Duodenal mucosa (tissue), 2 donors: ENCODE results near the gene ANKRD11.
"Not testable (repeated sequence)": the region's sequence is repeated elsewhere in the genome, so short reads cannot be mapped to it uniquely, and the experiment has no call there.

Experiments
- H3K27ac ChIP-seq: one replicate; pipeline ENCODE4 v1.7.0; 2013; ENCODE audit warnings: low read depth, low read length
- H3K27me3 ChIP-seq, 2 donors: one replicate each; pipeline ENCODE4 v1.7.0; 2013; ENCODE audit warnings: low read length in 2 of 2, control low read depth in 1 of 2; ENCODE audit not compliant: insufficient read depth in 2 of 2, control insufficient read depth in 1 of 2
- H3K36me3 ChIP-seq, 2 donors: one replicate each; pipeline ENCODE4 v1.7.0; 2013; ENCODE audit warnings: low read length in 2 of 2, control low read depth in 1 of 2; ENCODE audit not compliant: insufficient read depth in 2 of 2, control insufficient read depth in 1 of 2
- H3K4me1 ChIP-seq, 2 donors: one replicate each; pipeline ENCODE4 v1.7.0; 2013; ENCODE audit warnings: low read length in 2 of 2, control low read depth in 1 of 2; ENCODE audit not compliant: insufficient read depth in 2 of 2, control insufficient read depth in 1 of 2
- H3K4me3 ChIP-seq, 2 donors: one replicate each; pipeline ENCODE4 v1.7.0; 2013; ENCODE audit warnings: low read length in 2 of 2, low read depth in 1 of 2
- H3K9ac ChIP-seq, 2 donors: one replicate each; pipeline ENCODE4 v1.7.0; 2013; ENCODE audit warnings: low read length in 2 of 2, low read depth in 1 of 2
- H3K9me3 ChIP-seq, 2 donors: one replicate each; pipeline ENCODE4 v1.7.0; 2013; ENCODE audit warnings: low read length in 2 of 2, control low read depth in 1 of 2; ENCODE audit not compliant: control insufficient read depth in 1 of 2

Gene ANKRD11

GRCh38 chr16:89363621-89364393 lies 126.6 kb downstream of the ANKRD11 start:
- Histone ChIP-seq H3K9ac (no peak overlapping the region), H3K9me3 (no peaks in the 10 kb centered on the region), H3K4me3 (no peak overlapping the region), H3K27me3 (no peaks in the 10 kb centered on the region), H3K36me3 (peaks cover 0 to 16% of the 10 kb centered on the region in 2 donors), H3K27ac (no peak overlapping the region), H3K4me1 (peaks cover 41 to 50% of the 10 kb centered on the region in 2 donors)

- H3K9ac ChIP-seq, H3K27ac ChIP-seq, H3K4me3 ChIP-seq, H3K27me3 ChIP-seq, H3K9me3 ChIP-seq: not testable (repeated sequence)
- Histone ChIP-seq H3K36me3 (peaks cover 0 to 16% of the 10 kb centered on the region in 2 donors), H3K4me1 (peaks cover 52 to 56% of the 10 kb centered on the region in 2 donors)
These were observed 127.7 kb downstream of the ANKRD11 start for GRCh38 chr16:89362540-89363223.

- Histone ChIP-seq H3K36me3 (peaks cover 0 to 16% of the 10 kb centered on the region in 2 donors), H3K9me3 (no peaks in the 10 kb centered on the region), H3K9ac (no peak overlapping the region), H3K27ac (no peak overlapping the region), H3K4me1 (peaks cover 59 to 64% of the 10 kb centered on the region in 2 donors), H3K27me3 (no peaks in the 10 kb centered on the region), H3K4me3 (peak overlapping the region in 1 of 2 donors; percentile 21)
These were observed 128.4 kb downstream of the ANKRD11 start for GRCh38 chr16:89361751-89362539.

GRCh38 chr16:89360760-89361435 lies 129.5 kb downstream of the ANKRD11 start:
- Histone ChIP-seq H3K9me3 (no peaks in the 10 kb centered on the region), H3K36me3 (peaks cover 0 to 11% of the 10 kb centered on the region in 2 donors), H3K4me1 (peaks cover 63 to 67% of the 10 kb centered on the region in 2 donors), H3K27ac (no peak overlapping the region), H3K27me3 (no peaks in the 10 kb centered on the region), H3K4me3 (peak overlapping the region in 1 of 2 donors; percentile 4), H3K9ac (no peak overlapping the region)

- H3K9me3 ChIP-seq = no peaks in the 10 kb centered on the region
- no peaks in the 10 kb centered on the region for H3K27me3 ChIP-seq
- H3K4me1 ChIP-seq = peaks cover 73% of the 10 kb centered on the region in 2 donors
- H3K27ac ChIP-seq = no peak overlapping the region
- H3K4me3 ChIP-seq = no peak overlapping the region
- H3K9ac ChIP-seq = no peak overlapping the region
- H3K36me3 ChIP-seq = peaks cover 0 to 11% of the 10 kb centered on the region in 2 donors
These were observed 130.9 kb downstream of the ANKRD11 start for GRCh38 chr16:89359264-89360147.

GRCh38 chr16:89358030-89359005 lies 132.0 kb downstream of the ANKRD11 start:
- H3K4me3 ChIP-seq = peak overlapping the region; percentile 4 to 42
- no peak overlapping the region for H3K27ac ChIP-seq

GRCh38 chr16:89357055-89357816 lies 133.1 kb downstream of the ANKRD11 start:
- Histone ChIP-seq H3K27ac (no peak overlapping the region), H3K4me3 (peak overlapping the region; percentile 4 to 42), H3K27me3 (no peaks in the 10 kb centered on the region), H3K9ac (no peak overlapping the region), H3K4me1 (peaks cover 74 to 75% of the 10 kb centered on the region in 2 donors), H3K9me3 (no peaks in the 10 kb centered on the region), H3K36me3 (peaks cover 0 to 11% of the 10 kb centered on the region in 2 donors)

More at GRCh38 chr16:89358030-89359005, 132.0 kb downstream of the ANKRD11 start:
- H3K36me3 ChIP-seq = peaks cover 0 to 11% of the 10 kb centered on the region in 2 donors
- no peaks in the 10 kb centered on the region for H3K27me3 ChIP-seq
- no peak overlapping the region for H3K9ac ChIP-seq
- no peaks in the 10 kb centered on the region for H3K9me3 ChIP-seq
- peaks cover 66 to 71% of the 10 kb centered on the region in 2 donors for H3K4me1 ChIP-seq

- Histone ChIP-seq H3K27ac (no peak overlapping the region), H3K27me3 (no peaks in the 10 kb centered on the region), H3K4me1 (peaks cover 63 to 70% of the 10 kb centered on the region in 2 donors), H3K36me3 (peaks cover 1 to 17% of the 10 kb centered on the region in 2 donors), H3K4me3 (no peak overlapping the region), H3K9ac (no peak overlapping the region), H3K9me3 (no peaks in the 10 kb centered on the region)
These were observed 134.7 kb downstream of the ANKRD11 start for GRCh38 chr16:89355686-89356085.
